GM18868 (cell line): ENCODE data around the gene DCLRE1B.
"Not testable (repeated sequence)": the region's sequence is repeated elsewhere in the genome, so short reads cannot be mapped to it uniquely, and the experiment has no call there.

Experiments used
- ATAC-seq: cut with Tn5 transposase; IDR thresholded peaks from one replicate; pipeline ENCODE4 v1.9.1; 2021; ENCODE audit warnings: mild to moderate bottlenecking, moderate library complexity; ENCODE audit not compliant: unreplicated experiment

The DCLRE1B gene

DNA sequence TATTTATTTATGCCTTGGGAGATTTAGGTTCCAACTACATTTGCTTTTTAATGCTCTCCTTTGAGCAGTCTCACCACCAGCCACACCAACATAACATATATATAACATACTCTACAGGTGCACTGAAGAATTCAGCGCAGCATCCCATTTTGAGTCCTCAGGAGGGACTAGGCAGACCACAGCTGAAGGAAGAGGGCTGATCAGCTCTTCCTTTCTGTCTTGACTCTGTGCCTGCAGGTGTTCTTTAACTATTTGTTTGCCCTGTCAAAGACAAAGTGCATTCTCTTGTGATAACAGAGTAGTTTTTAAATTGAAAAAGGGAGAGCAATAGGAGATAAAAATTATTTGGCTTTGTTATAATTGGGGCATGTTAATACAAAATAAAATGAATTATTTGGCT lies 41.0 kb downstream of the DCLRE1B start:
- no peak for ATAC-seq

- no peak for ATAC-seq
These were observed 41.7 kb downstream of the DCLRE1B start for GRCh38 chr1:113946678-113947387.

DNA sequence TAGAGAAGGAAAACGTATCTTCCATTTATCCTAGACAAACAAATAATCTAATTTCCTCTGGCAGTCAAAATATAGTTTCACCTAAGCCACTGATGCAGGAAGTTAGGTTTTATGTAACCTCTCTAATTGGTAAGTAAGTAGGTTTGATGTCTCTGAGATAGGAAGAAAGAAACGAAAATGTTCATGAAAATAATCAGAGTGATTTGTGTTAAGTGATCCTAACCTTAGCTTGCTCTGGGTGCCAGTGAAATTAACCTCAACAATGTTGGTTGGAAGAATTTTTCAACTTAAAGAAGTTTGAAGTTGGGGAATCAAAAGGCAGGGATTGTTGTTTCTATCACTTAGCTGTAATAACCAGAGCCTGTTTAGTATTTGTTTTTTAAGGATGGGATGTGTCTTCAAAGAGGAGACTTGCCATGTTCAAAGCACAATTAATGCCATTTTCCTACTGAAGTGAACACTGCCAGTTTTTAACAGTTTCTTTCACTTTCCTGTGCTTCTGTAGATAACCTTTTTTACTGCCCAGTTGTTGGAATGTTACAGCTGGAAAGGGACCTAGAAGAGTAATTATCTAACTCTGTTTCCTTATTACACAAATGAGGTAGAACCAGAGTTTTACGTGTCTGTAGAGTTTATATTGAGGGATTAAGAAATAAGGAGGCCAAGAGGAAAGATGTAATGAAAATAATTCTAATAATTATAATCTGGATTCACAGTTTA lies 42.4 kb downstream of the DCLRE1B start:
- ATAC-seq: no peak

DNA sequence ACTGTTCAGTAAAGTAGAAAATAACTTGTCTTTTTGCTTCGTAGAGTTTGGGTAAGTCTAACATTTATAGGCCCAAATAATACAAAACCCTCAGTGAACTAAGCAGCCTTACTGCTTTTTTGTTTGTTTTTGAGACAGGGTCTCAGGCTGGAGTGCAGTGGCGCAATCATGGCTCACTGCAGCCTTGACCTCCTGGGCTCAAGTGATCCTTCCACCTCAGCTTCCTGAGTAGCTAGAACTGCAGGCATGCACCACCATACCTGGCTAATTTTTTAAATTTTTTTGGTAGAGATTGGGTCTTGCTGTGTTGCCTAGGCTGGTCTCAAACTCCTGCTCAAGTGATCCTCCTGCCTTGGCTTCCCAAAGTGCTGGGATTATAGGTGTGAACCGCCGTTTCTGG lies 43.0 kb downstream of the DCLRE1B start:
- ATAC-seq: not testable (repeated sequence)

GRCh38 chr1:113949007-113949406 lies 43.9 kb downstream of the DCLRE1B start:
- no peak for ATAC-seq

DNA sequence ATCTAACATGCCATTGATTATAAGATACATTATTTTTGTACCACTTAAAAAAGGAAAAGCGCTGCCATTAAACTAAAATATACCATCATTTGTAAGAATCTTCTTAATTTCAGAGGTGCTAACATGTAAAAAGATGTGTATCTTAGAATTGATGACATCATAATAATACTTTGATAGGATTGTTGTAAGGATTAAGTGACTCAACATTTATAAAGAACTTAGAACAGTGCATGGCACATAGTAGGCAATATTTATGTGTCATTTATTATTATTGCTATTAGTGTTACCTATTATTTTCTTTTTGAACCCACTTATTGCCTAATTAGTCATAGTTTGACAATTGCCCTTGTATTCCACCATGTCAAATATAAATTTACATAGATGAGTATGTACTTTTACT lies 45.8 kb downstream of the DCLRE1B start:
- ATAC-seq: no peak

DNA sequence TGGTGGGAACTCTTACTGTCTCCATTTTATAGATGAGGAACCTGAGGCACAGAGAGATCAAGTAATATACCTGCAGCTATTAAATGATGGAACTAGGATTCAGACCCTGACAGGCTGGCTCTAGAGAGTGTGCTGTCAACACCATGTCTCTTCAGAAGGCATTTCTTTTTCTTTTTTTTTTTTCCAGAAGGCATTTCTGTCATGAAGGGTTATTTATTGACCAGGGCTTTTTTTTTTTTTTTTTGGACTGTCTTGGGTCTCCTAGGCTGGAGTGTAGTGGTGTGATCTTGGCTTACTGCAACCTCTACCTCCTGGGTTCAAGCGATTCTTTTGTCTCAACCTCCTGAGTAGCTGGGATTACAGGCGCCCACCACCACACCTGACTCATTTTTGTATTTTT lies 46.6 kb downstream of the DCLRE1B start:
- no peak for ATAC-seq

GRCh38 chr1:113957984-113958383 lies 52.9 kb downstream of the DCLRE1B start:
- ATAC-seq: no peak

- no peak for ATAC-seq
These were observed 53.6 kb downstream of the DCLRE1B start for GRCh38 chr1:113958691-113959090.

DNA sequence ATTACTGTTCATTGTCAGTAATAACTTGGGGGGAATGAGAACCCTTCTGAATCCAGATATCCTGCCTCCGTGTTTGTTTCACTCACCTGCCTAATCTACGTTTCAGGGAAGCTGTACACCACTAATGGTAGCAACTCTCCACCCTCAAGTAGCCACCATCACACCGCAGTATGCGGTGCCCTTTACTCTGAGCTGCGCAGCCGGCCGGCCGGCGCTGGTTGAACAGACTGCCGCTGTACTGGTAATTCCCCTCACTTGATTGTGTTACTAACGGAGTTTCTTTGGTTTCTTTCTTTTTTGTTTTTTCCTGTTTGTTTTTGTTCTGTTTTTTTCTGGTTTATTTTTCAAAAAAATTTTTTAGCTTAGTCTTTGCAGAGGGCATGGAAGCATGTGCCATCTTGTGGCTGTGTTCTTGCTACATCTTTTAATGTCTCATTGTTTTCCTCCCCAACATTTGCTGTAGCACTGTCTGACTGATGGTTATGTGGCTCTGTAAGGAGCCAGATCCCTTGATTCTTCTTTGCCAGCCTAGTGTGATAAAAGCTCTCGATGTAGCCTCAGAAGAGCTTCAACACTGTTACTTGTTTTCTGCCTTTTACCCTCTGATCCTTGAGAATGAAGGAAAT lies 58.3 kb downstream of the DCLRE1B start:
- no peak for ATAC-seq
